GM21390 (cell line): ENCODE data around the gene BMERB1.
"Not testable (repeated sequence)": the region's sequence is repeated elsewhere in the genome, so short reads cannot be mapped to it uniquely, and the experiment has no call there.

Experiments used
- ATAC-seq: cut with Tn5 transposase; IDR thresholded peaks from one replicate; pipeline ENCODE4 v1.9.1; 2021; ENCODE audit not compliant: unreplicated experiment

BMERB1 gene

DNA sequence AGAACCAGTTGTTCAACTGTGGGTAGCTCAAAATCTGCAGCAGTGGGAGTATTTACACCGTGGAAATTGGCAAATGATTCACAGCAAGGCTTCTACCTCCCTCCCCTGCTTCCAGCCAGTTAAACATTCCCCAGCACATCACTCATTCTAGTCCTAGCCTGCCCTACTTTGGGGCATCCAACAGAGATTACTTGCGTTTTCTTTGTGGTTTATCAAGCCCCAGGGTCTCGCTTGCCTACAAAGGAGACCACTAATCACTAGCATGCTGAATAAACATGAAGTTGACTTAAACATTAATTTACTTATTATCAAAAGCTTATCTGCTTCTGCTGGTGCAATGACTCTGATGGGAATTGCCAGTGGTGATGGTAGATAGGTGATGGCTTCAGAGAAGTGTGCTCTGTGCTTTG lies 114.1 kb downstream of the BMERB1 start:
- ATAC-seq = no peak

- no peak for ATAC-seq
These were observed 118.1 kb downstream of the BMERB1 start for GRCh38 chr16:15552507-15552906.

DNA sequence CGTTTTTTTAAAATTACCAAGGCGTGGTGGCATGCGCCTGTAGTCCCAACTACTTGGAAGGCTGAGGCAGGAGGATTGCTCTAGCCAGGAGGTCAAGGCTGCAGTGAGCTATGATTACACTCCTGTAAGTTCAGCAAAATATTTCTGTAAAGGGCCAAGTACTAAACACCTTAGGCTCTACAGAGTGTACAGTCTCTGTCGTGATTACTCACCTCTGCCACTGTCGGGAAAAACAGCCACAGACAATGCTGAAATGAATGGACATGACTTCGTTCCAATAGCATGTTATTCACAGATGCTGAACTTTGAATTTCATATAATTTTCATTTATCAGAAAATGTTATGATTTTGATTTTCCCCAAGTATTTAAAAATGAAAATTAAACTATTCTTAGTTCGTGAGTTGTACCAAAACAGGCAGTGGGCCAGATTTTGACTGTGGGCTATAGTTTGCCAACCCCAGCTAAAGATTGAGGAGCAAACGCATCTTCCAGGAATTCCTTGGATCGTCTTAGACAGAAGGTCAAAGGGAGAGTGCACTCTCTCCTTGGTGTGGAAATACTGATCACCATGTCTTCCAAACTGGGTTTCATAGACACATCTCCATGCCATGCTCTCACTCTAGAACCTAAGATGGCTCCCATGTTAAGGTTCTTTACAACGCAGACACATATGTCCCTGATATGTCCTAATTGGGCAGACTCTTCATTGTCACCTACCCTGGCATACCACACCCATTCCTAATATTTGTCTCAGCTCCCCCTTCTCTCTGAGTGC lies 119.1 kb downstream of the BMERB1 start:
- ATAC-seq = no peak

DNA sequence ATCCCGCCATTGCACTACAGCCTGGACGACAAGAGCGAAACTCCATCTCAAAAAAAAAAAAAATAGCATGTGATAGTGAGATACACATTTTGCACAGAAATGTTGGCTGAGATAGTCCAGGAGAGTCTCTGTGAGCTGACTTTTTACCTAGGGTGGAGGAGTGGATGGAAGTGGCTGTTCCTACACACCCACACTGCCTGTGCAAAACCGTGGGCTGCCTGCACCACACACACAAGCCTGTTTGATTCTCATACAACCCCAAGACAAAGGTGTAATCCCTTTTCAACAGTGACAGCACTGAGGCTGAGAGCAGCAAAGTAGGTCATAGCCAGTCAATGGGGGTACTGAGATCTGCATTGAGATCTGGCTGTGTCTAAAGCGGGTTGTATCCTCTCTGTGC lies 121.7 kb downstream of the BMERB1 start:
- ATAC-seq = no peak

DNA sequence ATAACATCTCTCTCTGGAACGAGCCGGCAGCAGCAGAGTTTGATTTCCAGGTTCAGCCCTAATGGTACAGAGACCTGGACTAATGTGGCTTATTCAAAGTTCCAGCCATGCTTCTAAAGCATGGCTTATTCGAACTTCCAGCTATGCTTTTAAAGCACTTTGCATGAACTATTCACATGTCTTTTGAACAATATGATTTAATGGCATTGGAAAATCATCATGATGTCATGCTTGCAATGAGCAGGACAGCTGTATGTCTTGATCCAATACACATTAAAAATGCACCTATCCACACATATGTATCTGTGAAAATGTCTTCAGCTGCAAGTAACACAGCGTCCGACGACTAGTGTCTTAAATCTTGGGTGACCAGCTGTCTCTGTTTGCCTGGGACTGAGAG lies 122.9 kb downstream of the BMERB1 start:
- no peak for ATAC-seq

- ATAC-seq = no peak
These were observed 124.8 kb downstream of the BMERB1 start for GRCh38 chr16:15559176-15559575.

DNA sequence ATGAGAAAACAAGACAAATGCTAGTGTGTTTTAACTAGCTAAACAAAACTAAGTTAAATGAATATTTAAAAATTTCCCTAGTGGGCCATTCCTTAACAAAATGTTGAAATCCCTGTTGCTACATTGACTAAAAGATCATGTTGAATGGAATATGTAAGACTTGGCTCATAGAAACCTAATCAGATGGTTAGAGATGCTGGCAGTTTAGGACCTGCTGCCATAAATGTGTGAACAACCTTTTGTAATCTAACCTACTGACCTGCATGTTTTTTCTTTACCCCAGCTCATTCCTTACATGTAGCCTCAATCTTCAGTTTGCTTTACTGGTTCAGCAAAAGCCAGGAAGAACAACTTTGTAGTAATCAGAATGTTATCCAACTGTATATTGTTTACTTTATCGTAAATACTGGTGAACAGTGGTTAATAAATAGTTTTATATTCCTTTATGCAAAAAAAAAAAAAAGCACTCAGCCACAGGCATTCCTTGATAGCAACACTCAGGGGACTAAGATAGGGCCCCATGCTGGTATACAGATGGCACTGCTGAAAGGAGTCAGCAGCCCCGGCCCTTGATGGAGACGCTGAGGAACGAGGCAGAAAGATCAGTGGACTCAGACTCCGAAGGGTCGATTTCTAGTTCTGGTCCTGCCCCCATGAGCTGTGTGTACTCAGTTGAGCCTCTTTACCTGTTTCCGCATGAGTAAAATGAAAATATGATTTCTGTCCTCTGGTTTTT lies 130.4 kb downstream of the BMERB1 start:
- no peak for ATAC-seq

GRCh38 chr16:15566095-15566494 lies 131.7 kb downstream of the BMERB1 start:
- ATAC-seq = no peak

GRCh38 chr16:15567823-15568222 lies 133.4 kb downstream of the BMERB1 start:
- no peak for ATAC-seq

- not testable (repeated sequence) for ATAC-seq
These were observed 136.3 kb downstream of the BMERB1 start for GRCh38 chr16:15570666-15571065.

GRCh38 chr16:15571557-15571956 lies 137.2 kb downstream of the BMERB1 start:
- no peak for ATAC-seq

GRCh38 chr16:15572329-15573001 lies 138.1 kb downstream of the BMERB1 start:
- ATAC-seq = no peak

- ATAC-seq = no peak
These were observed 139.0 kb downstream of the BMERB1 start for GRCh38 chr16:15573274-15573895.

- ATAC-seq = not testable (repeated sequence)
These were observed 139.7 kb downstream of the BMERB1 start for GRCh38 chr16:15573896-15574613.

DNA sequence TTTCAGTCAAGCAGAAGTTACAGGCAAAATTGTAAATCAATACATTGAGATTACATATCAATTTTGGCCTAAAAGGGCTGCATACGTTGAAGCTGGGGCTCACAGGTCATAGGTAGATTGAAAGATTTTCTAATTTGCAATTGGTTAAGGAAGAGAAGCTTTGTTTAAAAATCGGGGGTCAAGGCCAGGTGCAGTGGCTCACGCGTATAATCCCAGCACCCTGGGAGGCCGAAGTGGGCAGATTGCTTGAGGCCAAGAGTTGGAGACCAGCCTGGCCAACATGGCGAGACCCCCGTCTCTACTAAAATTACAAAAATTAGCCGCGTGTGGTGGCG lies 140.2 kb downstream of the BMERB1 start:
- ATAC-seq = no peak

- ATAC-seq = no peak
These were observed 141.1 kb downstream of the BMERB1 start for GRCh38 chr16:15575293-15576049.

DNA sequence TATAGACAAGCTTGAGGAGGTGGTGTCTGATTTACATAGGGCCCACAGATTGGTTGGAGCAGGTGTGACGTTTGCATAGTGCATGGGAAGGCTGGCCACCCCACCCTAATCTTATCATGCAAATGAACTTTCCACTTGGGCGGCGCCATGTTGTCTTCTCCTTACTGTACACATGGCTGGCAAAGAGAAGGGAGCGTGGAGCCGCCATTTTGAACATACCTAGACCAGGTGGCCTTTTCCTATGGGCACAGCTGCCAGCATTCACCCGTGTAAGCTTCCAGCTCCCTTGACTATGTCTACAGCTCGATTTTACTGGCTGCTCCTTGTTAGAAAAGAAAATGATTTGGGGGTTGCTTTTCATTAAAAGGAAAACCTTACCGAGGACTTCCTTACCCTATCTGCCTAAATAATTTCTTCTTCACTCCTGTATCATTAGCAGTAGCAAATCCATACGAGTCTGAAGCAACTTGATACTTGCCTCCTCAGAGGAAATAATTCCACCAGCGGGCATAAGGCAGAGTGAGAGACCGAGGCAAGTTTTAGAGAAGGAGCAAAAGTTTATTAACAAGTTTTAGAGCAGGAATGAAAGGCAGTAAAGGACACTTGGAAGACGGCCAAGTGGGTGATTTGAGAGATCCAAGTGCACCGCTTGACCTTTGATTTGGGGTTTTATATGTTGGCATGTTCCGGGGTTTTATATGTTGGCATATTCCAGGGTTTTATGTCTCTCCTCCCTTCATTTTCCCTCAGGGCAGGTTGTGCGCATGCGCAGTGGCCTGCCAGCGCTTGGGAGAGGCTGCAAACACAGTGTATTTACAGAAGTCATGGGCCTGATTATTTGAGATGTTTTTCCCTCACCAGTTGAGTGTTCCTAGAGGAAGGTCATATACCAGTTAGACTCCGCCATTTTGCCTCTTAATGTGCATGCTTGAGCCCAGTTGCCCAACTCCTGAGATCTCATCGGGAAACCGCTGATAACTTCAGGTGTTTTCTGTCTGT lies 142.9 kb downstream of the BMERB1 start:
- no peak for ATAC-seq

GRCh38 chr16:15578824-15579223 lies 144.4 kb downstream of the BMERB1 start:
- no peak for ATAC-seq
